HepG2 (cell line): ENCODE measurements around the gene LRRC3. TPM values are rescaled to one million over a fixed set of nuclear protein-coding genes. Genes with fewer than 3 reads are reported as not detected.

ENCODE experiments used
- AGO2 ChIP-seq: fragments of 200-400 bp; formaldehyde crosslinking; optimal IDR thresholded peaks from 2 replicates; pipeline ENCODE3; 2017; ENCODE audit warnings: mild to moderate bottlenecking, low read depth, low read length, moderate library complexity
- AHR ChIP-seq: IDR thresholded peaks from 2 replicates; pipeline ENCODE4 v1.6.1; 2018; ENCODE audit warnings: missing genetic modification reagents, missing compliant biosample characterization
- BRCA1 ChIP-seq: sonication (generic); formaldehyde crosslinking; IDR thresholded peaks from 2 replicates; pipeline ENCODE4 v1.4.0; 2020; ENCODE audit warnings: missing genetic modification reagents
- BRD4 ChIP-seq: sonication (generic); formaldehyde crosslinking; IDR thresholded peaks from 2 replicates; pipeline ENCODE4 v1.4.0; 2020; ENCODE audit warnings: missing genetic modification reagents
- CAMTA2 ChIP-seq: sonication (generic); formaldehyde crosslinking; IDR thresholded peaks from 2 replicates; pipeline ENCODE4 v1.4.0; 2020; ENCODE audit warnings: mild to moderate bottlenecking, missing genetic modification reagents, borderline replicate concordance
- CBX1 ChIP-seq: IDR thresholded peaks from one replicate; pipeline ENCODE4 v1.6.1; 2016; ENCODE audit warnings: antibody characterized with exemption, low read depth
- HDAC1 ChIP-seq: sonication (generic); formaldehyde crosslinking; IDR thresholded peaks from 2 replicates; pipeline ENCODE4 v1.5.1; 2020; ENCODE audit warnings: mild to moderate bottlenecking, missing genetic modification reagents
- HNRNPK ChIP-seq: fragments of 200-400 bp; formaldehyde crosslinking; IDR thresholded peaks from 2 replicates; pipeline ENCODE4 v1.6.1; 2018; ENCODE audit warnings: low read length, low read depth, moderate library complexity, mild to moderate bottlenecking; ENCODE audit not compliant: poor library complexity, severe bottlenecking
- IRF2 ChIP-seq: IDR thresholded peaks from 2 replicates; pipeline ENCODE4 v1.6.1; 2018; ENCODE audit warnings: missing genetic modification reagents, missing compliant biosample characterization
- KIAA2018 ChIP-seq: sonication (generic); formaldehyde crosslinking; IDR thresholded peaks from 2 replicates; pipeline ENCODE4 v1.5.0; 2020; ENCODE audit warnings: mild to moderate bottlenecking, missing genetic modification reagents, borderline replicate concordance
- MAFG ChIP-seq: sonication (generic); formaldehyde crosslinking; IDR thresholded peaks from 2 replicates; pipeline ENCODE4 v1.5.1; 2020; ENCODE audit warnings: mild to moderate bottlenecking, missing genetic modification reagents
- MTERF4 ChIP-seq: sonication (generic); formaldehyde crosslinking; IDR thresholded peaks from 2 replicates; pipeline ENCODE4 v1.8.0; 2023; ENCODE audit warnings: mild to moderate bottlenecking, missing genetic modification reagents
- NPAS2 ChIP-seq: sonication (generic); formaldehyde crosslinking; IDR thresholded peaks from 2 replicates; pipeline ENCODE4 v1.8.0; 2022; ENCODE audit warnings: mild to moderate bottlenecking, missing genetic modification reagents, borderline replicate concordance
- RBFOX2 ChIP-seq: fragments of 200-400 bp; formaldehyde crosslinking; IDR thresholded peaks from 2 replicates; pipeline ENCODE4 v1.6.1; 2017; ENCODE audit warnings: low read depth, mild to moderate bottlenecking, low read length
- TCF7L2 ChIP-seq: IDR thresholded peaks from 2 replicates; pipeline ENCODE4 v1.6.1; 2011; ENCODE audit warnings: mild to moderate bottlenecking, low read depth, low read length, moderate library complexity
- TRIM22 ChIP-seq: fragments of 450-650 bp; IDR thresholded peaks from 2 replicates; pipeline ENCODE4 v1.6.1; 2017
- U2AF2 ChIP-seq: fragments of 200-400 bp; formaldehyde crosslinking; IDR thresholded peaks from 2 replicates; pipeline ENCODE4 v1.6.1; 2017; ENCODE audit warnings: low read depth, mild to moderate bottlenecking, low read length
- ZNF205 ChIP-seq: IDR thresholded peaks from 2 replicates; pipeline ENCODE4 v1.6.1; 2018; ENCODE audit warnings: missing biosample characterization, missing genetic modification reagents
- ZNF484 ChIP-seq: sonication (generic); formaldehyde crosslinking; IDR thresholded peaks from 2 replicates; pipeline ENCODE4 v1.5.1; 2020; ENCODE audit warnings: mild to moderate bottlenecking, low read depth, missing genetic modification reagents, borderline replicate concordance
- ZNF557 ChIP-seq: sonication (generic); formaldehyde crosslinking; IDR thresholded peaks from 2 replicates; pipeline ENCODE4 v1.4.0; 2020; ENCODE audit warnings: missing genetic modification reagents
- ZNF879 ChIP-seq: sonication (generic); formaldehyde crosslinking; IDR thresholded peaks from 2 replicates; pipeline ENCODE4 v1.8.1; 2023; ENCODE audit warnings: missing genetic modification reagents
- polyA plus RNA-seq, 8 experiments: library from polyadenylated mRNA; depleted of rRNA in 3 of 8; stranded (reverse) in 7 of 8; unstranded in 1 of 8; fragments of >200 nt; fragmentation: Illumina TruSeq in 4 of 8; extraction: Trizol in 4 of 8; gene quantifications; 2 replicates each; pipeline versions ENCODE4 v1.2.1 to v1.2.3, GENCODE V29; 2011 to 2016; ENCODE audit warnings: low read depth in 4 of 8, missing spikeins in 1 of 8, mixed read lengths in 1 of 8; ENCODE audit not compliant: insufficient read depth in 1 of 8
- total RNA-seq, 5 experiments: library from RNA; depleted of rRNA; stranded (reverse); fragments of >200 nt; fragmentation: Illumina TruSeq; extraction: Trizol; gene quantifications; 2 replicates each; pipeline ENCODE4 v1.2.3, GENCODE V29; 2016; ENCODE audit warnings: low read depth in 1 of 5

Gene LRRC3
- total and polyA plus RNA-seq, 2 of the 13 experiments (the other 11 are each of a cell fraction or from before 2014, with no cell fraction given), result 4.8 to 16.5 TPM

GRCh38 chr21:44456915-44457736 is 1.8 kb downstream of the LRRC3 start (continued):
- TF ChIP-seq BRD4 (peak; percentile 14; the same call in 1 of the 2 replicates), MTERF4 (no peak), NPAS2 (CRISPR knock-in tag) (no peak), HNRNPK (no peak), RBFOX2 (0 out of 2 replicates have a peak, but pooled peaks have one; percentile 28), MAFG (no peak), AGO2 (peak; percentile 34), ZNF879 (no peak), HDAC1 (CRISPR knock-in tag) (no peak), CAMTA2 (peak; percentile 62; the same call in 1 of the 2 replicates), KIAA2018 (no peak), CBX1 (no peak), IRF2 (CRISPR knock-in tag) (no peak), U2AF2 (no peak), ZNF205 (CRISPR knock-in tag) (no peak), ZNF484 (no peak), ZNF557 (CRISPR knock-in tag) (no peak), BRCA1 (CRISPR knock-in tag) (no peak), AHR (0 out of 2 replicates have a peak, but pooled peaks have one; percentile 14), TRIM22 (no peak), TCF7L2 (no peak)
